GM21529 (cell line): ENCODE measurements around the gene MED27.

Experiments
- ATAC-seq: cut with Tn5 transposase; IDR thresholded peaks from one replicate; pipeline ENCODE4 v1.9.1; 2021; ENCODE audit not compliant: unreplicated experiment

The MED27 gene

GRCh38 chr9:132002643-132003318 is 76.9 kb downstream of the MED27 start:
- no peak for ATAC-seq

- ATAC-seq = no peak
Observed at GRCh38 chr9:132001567-132001966, 78.1 kb downstream of the MED27 start.

- no peak for ATAC-seq
Observed at GRCh38 chr9:132000659-132001058, 79.0 kb downstream of the MED27 start.

- no peak for ATAC-seq
Observed at GRCh38 chr9:131999692-132000551, 79.7 kb downstream of the MED27 start.

- no peak for ATAC-seq
Observed at GRCh38 chr9:131997779-131998178, 81.9 kb downstream of the MED27 start.

GRCh38 chr9:131997076-131997475 is 82.6 kb downstream of the MED27 start:
- ATAC-seq = no peak

GRCh38 chr9:131995382-131995781 is 84.3 kb downstream of the MED27 start:
- no peak for ATAC-seq

- no peak for ATAC-seq
Observed at GRCh38 chr9:131994364-131995125, 85.1 kb downstream of the MED27 start.

- ATAC-seq = no peak
Observed at GRCh38 chr9:131992906-131993657, 86.6 kb downstream of the MED27 start.

GRCh38 chr9:131987232-131987631 is 92.4 kb downstream of the MED27 start:
- ATAC-seq = no peak

- ATAC-seq = no peak
Observed at GRCh38 chr9:131986576-131986975, 93.1 kb downstream of the MED27 start.

- ATAC-seq = no peak
Observed at GRCh38 chr9:131986089-131986488, 93.6 kb downstream of the MED27 start.

GRCh38 chr9:131984564-131984963 is 95.1 kb downstream of the MED27 start:
- ATAC-seq = no peak

- no peak for ATAC-seq
Observed at GRCh38 chr9:131982671-131983239, 96.9 kb downstream of the MED27 start.

- ATAC-seq = no peak
Observed at GRCh38 chr9:131982102-131982501, 97.6 kb downstream of the MED27 start.

GRCh38 chr9:131981116-131981776 is 98.4 kb downstream of the MED27 start:
- ATAC-seq = no peak

GRCh38 chr9:131980267-131981016 is 99.2 kb downstream of the MED27 start:
- ATAC-seq = no peak

GRCh38 chr9:131977109-131977838 is 102.4 kb downstream of the MED27 start:
- ATAC-seq = no peak
